Fibroblast of the aortic adventitia (primary cell): ENCODE measurements around the gene PCGF5. TPM values are rescaled to one million over a fixed set of nuclear protein-coding genes. Genes with fewer than 3 reads are reported as not detected.
"Not testable (repeated sequence)": the region's sequence is repeated elsewhere in the genome, so short reads cannot be mapped to it uniquely, and the experiment has no call there.

ENCODE experiments used
- DNase-seq: peaks from one replicate; pipeline ENCODE4 v3.0.0-alpha.2; 2010; ENCODE audit warnings: low read depth
- H3K4me3 ChIP-seq: 2 replicates; pipeline ENCODE4 v1.5.1; 2011; ENCODE audit warnings: low read depth, mild to moderate bottlenecking, control low read depth, low read length, moderate library complexity
- total RNA-seq: library from RNA; depleted of rRNA; stranded (reverse); fragments of >200 nt; gene quantifications from 2 replicates; pipeline ENCODE4 v1.2.3, GENCODE V29; 2012; ENCODE audit warnings: low replicate concordance
- TF ChIP-seq, protein P1 (sequence below): IDR thresholded peaks from 2 replicates; pipeline ENCODE4 v1.5.1; 2011; ENCODE audit warnings: mild to moderate bottlenecking, low read length, control low read depth, inconsistent platforms; ENCODE audit not compliant: insufficient read depth

Gene PCGF5
- total RNA-seq, 1 donor = 44.8 TPM

DNA sequence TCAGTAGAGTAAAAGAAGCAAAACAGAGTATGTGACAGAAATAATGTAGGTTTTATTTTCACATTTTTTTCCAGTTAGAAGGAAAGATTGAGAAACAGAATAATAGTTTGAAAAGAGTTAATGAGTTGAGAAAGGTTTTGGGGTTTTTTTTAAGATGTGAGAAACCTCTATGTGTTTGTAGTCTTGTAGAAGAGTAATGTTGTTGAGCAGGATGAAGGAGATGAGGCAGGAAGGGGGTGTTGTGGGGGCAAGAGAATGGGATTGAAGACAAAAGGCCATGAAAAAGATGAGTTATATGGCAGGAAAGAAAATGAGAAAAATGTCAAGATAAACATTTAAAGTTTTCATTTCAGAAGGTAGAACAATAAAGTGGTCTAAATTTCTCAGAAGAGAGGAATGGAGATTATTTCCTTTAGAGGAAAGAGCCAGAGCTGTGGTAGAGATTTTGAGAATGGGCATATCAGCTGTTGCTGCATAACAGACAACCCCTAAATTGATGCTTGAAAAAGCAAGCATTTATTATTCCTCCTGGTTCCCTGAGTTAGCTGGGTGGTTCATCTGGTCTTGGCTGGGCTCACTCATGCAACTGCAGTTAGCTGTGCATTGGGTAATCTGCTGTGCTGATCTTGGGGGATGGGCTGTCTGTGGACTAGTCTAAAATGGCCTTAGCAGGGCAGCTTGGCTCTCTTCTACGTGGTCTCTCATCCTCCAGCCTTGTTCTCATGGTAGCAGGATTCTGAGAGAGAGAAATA lies 27.1 kb downstream of the PCGF5 start:
- TF ChIP-seq, protein P1, sequence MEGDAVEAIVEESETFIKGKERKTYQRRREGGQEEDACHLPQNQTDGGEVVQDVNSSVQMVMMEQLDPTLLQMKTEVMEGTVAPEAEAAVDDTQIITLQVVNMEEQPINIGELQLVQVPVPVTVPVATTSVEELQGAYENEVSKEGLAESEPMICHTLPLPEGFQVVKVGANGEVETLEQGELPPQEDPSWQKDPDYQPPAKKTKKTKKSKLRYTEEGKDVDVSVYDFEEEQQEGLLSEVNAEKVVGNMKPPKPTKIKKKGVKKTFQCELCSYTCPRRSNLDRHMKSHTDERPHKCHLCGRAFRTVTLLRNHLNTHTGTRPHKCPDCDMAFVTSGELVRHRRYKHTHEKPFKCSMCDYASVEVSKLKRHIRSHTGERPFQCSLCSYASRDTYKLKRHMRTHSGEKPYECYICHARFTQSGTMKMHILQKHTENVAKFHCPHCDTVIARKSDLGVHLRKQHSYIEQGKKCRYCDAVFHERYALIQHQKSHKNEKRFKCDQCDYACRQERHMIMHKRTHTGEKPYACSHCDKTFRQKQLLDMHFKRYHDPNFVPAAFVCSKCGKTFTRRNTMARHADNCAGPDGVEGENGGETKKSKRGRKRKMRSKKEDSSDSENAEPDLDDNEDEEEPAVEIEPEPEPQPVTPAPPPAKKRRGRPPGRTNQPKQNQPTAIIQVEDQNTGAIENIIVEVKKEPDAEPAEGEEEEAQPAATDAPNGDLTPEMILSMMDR = no peak
- peak; percentile 69 for DNase-seq
- no peak overlapping the region for H3K4me3 ChIP-seq

- DNase-seq = peak; percentile 12
- TF ChIP-seq, protein P1 = no peak
- H3K4me3 ChIP-seq = no peak overlapping the region
These were observed 29.2 kb downstream of the PCGF5 start for GRCh38 chr10:91249700-91250099.

DNA sequence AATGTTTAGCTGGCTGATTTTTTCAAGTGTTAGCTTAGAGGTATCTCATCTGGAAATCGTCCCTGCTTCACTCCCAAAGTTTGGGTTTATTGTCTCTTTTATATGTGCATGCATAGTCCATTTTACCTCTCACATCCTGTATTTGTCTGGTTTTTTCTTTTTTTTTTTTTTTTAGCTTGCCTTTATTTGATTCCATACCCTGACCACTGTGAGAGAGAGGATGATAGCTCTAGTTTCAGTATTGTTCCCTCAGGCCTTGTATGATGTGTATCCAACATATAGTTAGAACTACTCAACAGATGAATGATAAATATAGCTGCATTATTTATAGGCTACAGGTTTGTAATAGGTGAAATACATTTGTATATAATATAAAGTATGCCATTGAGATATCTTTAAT lies 29.9 kb downstream of the PCGF5 start:
- no peak for DNase-seq
- no peak overlapping the region for H3K4me3 ChIP-seq

DNA sequence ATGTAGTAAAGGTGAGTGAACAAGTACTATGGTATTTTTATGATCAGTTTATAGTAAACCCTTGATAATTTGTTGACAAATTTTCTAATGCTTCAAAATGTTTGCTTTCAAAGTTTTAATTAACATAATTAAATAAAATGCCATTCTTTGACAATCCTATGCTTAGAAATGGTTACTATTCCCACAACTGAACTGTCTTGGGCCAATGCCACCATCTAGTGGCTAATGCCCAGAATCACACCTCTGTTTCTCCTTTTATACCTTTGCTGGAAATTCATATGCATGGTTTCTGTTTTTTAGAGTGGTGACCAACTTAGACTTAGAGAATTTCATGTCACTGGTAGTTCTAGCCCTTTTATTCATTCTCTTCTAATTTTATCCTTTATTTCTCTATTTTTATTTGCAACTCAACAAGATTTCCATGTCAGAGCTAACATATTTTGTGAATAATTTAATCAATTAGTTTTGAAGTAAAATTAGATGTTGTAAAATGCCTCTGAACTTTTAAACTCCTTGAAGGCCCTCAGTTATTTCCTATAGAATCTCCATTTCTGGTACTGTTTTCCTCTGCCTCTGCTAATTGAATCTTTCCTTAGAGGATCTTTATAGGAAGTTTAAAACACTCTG lies 31.1 kb downstream of the PCGF5 start:
- peak; percentile 73 for DNase-seq
- TF ChIP-seq, protein P1 = peak; percentile 85
- H3K4me3 ChIP-seq = no peak overlapping the region

More for the DNA sequence above, 29.9 kb downstream of the PCGF5 start:
- TF ChIP-seq, protein P1 = no peak

- no peak overlapping the region for H3K4me3 ChIP-seq
- no peak for DNase-seq
- TF ChIP-seq, protein P1 = no peak
These were observed 32.8 kb downstream of the PCGF5 start for GRCh38 chr10:91253300-91253699.

DNA sequence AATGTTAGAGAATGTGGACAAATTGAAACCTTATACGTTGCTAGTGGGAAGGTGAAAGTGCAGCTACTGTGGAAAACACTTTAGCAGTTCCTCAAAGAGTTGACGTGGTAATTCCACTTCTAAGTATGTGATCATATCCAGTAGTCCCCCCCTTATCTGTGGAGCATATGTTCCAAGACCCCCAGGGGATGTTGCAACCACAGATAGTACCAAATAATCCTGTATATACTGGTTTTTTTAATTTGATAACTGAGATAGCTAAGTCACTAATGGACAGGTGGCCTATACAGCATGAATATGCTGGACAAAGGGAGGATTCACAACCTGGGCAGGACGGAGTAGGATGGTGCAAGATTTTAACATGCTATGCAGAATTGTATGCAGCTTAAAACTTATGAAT lies 36.8 kb downstream of the PCGF5 start:
- DNase-seq = no peak
- TF ChIP-seq, protein P1 = no peak
- H3K4me3 ChIP-seq = no peak overlapping the region

GRCh38 chr10:91260417-91260816 lies 40.0 kb downstream of the PCGF5 start:
- not testable (repeated sequence) for DNase-seq

More at GRCh38 chr10:91260417-91260816, 40.0 kb downstream of the PCGF5 start:
- H3K4me3 ChIP-seq = not testable (repeated sequence)
